Activated CD4-positive, alpha-beta T cell treated with anti-CD3 and anti-CD28 coated beads, Interleukin-2, amount 50 U/mL, for 24 hours (primary cell): Measurements from ENCODE around the gene ARL15.

Experiments
- DNase-seq, 2 donors: peaks; one replicate each; pipeline ENCODE4 v3.0.0-alpha.2; 2020; ENCODE audit warnings: low read depth in 1 of 2, low spot score in 1 of 2

Gene ARL15

GRCh38 chr5:54315736-54316528, 5.6 kb upstream of the ARL15 start:
- no peak for DNase-seq

- DNase-seq, result no peak
These were observed 3.2 kb upstream of the ARL15 start for GRCh38 chr5:54313311-54314270.

DNA sequence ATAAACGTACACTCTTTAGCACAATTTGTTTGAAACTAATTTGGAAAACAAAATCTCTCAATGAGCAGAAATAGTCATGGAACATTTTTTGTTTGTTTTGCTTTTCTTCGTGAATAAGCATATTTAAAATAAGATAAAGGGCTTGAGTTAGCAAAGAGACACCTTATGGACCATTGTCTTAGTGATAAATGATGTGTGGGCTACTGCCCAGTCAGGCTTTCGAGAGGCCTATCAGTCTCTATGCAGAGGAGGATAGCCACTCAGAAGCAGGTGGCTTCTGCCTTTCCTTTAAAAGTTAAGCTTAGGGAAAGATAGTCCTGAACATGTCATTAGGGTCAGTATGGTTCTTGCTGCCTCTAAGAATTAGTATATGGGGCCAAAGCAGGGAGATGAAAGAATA, 2.1 kb upstream of the ARL15 start:
- DNase-seq, result no peak

DNA sequence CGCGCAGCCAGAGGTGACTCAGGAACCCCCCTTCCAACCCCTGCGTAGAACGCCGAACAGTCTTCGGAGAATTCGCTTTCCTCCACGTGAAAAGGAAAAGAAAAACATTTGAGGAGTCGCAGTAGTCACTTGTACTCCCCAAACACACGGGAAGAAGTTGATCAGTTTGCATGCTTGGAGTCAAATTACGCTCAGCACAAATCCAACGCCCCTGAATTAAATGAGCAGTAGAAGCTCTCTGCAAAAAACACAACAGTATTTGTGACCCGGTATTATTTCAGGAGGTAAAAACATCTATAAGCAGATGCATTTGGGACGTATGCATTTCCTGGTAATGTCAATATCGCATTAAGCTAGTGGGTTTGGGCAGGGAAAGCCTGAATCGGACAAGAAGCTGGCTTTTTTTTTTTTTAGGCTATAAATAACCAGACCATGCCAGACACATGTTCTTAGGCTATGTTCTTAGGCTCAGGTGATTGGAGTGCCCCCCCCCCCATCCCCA, 854 bp upstream of the ARL15 start:
- no peak for DNase-seq

DNA sequence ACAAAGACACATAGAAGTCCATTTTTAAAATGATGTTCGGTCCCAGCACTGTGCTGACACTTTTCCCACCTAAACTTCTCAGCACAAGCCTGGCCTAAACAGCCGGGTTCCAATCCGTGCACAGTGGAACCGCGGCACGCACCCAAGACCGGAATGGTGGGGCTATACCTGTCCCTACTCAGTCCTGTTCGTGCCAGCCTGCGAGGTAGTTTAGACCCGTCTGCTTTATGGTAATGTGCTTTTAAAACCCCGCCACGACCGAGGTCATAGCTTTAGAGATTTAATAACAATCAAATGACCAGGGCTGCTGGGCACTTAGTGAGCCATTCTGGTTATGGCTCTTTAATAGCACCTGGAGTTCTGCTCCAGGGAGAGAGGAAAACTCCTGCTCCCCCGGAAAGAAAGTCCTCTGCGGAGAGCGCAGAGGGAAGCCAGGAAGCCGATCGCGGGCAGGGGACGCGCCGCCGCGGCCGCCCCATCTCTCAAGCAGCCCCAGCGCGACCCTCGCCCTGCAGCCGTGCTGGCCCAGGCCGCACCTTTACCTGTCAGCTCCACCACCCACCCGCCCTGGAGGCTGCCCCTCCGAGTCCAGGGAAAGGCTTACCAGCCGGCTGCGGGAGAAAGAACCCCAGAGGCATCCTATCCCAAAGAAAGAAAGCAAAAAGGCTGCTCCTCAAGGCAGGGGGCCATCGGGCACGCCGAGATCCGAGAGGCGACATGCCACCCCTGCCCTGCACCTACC, 511 bp downstream of the ARL15 start:
- DNase-seq, result peak in 1 of 2 donors; percentile 19

GRCh38 chr5:54309276-54309675, 1.1 kb downstream of the ARL15 start:
- no peak for DNase-seq

- DNase-seq, result no peak
These were observed 2.8 kb downstream of the ARL15 start for GRCh38 chr5:54307583-54307982.

- DNase-seq, result no peak
These were observed 3.5 kb downstream of the ARL15 start for GRCh38 chr5:54306893-54307292.

- no peak for DNase-seq
These were observed 4.6 kb downstream of the ARL15 start for GRCh38 chr5:54305737-54306136.

DNA sequence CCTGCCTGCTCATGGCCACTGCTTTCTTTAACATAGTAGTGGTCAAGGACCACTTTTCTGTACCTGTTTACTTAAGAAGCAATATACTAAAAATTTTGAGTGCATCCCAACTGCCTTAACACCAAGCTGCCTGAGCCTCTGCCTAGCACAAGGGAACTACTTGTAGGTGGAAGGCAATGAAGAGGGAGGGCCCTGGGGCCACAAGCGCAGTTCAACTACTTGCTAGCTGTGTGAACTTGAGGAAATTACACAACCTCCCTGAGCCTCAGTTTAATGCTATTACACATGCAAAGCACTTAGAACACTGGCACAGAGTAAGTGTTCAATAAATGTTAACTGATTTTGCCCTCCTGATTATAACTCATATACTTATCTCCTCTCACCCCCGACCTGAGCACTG, 6.3 kb downstream of the ARL15 start:
- DNase-seq, result no peak

GRCh38 chr5:54302267-54302687, 8.1 kb downstream of the ARL15 start:
- DNase-seq, result no peak

GRCh38 chr5:54301849-54302248, 8.5 kb downstream of the ARL15 start:
- no peak for DNase-seq

- DNase-seq, result no peak
These were observed 9.2 kb downstream of the ARL15 start for GRCh38 chr5:54301220-54301619.

DNA sequence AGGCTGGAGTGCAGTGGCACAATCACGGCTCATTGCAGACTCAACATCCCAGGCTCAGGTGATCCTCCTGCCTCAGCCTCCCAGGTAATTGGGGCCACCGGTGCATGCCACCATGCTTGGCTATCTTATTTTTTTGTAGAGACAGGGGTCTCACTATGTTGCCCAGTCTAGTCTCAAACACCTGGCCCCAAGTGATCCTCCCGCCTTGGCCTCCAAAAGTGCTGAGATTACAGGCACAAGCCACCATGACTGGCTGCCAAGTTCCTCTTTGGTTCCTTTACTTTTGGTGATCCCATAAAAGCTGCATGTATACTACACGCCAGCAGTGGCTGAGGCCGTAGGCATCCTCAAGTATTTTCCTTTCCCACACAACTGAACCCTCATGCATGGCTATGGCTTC, 11.4 kb downstream of the ARL15 start:
- DNase-seq, result no peak

DNA sequence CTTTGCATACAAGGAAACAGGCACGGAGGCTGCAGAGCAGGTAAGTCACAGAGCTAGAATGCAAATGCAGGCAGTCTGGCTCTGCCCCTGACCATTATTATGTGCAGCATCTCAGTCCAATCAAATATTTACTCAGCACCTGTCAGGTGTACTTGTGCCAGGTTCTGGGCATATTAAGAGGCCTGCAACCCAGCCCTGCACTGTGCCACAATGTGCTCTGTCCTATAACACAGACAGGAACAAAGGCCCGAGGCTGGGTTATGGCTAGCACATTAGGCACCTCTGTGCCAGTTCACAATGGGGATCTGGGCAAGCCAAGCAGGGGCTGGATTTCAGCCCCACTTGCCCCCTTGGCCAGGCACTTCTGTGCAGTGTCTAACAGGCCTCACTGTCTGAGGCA, 14.0 kb downstream of the ARL15 start:
- no peak for DNase-seq

- DNase-seq, result no peak
These were observed 14.6 kb downstream of the ARL15 start for GRCh38 chr5:54295651-54296276.

GRCh38 chr5:54294097-54294667, 16.2 kb downstream of the ARL15 start:
- DNase-seq, result no peak

GRCh38 chr5:54292866-54293265, 17.5 kb downstream of the ARL15 start:
- no peak for DNase-seq

- DNase-seq, result no peak
These were observed 18.9 kb downstream of the ARL15 start for GRCh38 chr5:54291498-54291897.

- no peak for DNase-seq
These were observed 20.6 kb downstream of the ARL15 start for GRCh38 chr5:54289769-54290168.
